Rectal smooth muscle tissue (tissue), 1 donor: ENCODE measurements around the gene EPS8L1.
"Not testable (repeated sequence)": the region's sequence is repeated elsewhere in the genome, so short reads cannot be mapped to it uniquely, and the experiment has no call there.

Experiments used
- H3K27ac ChIP-seq: one replicate; pipeline ENCODE4 v1.7.0; 2013; ENCODE audit warnings: low read depth, low read length, inconsistent platforms
- H3K27me3 ChIP-seq: one replicate; pipeline ENCODE4 v1.7.0; 2013; ENCODE audit warnings: low read length; ENCODE audit not compliant: control insufficient read depth, insufficient read depth
- H3K36me3 ChIP-seq: one replicate; pipeline ENCODE4 v1.7.0; 2013; ENCODE audit warnings: low read length; ENCODE audit not compliant: control insufficient read depth, insufficient read depth
- H3K4me1 ChIP-seq: one replicate; pipeline ENCODE4 v1.7.0; 2013; ENCODE audit warnings: low read length; ENCODE audit not compliant: control insufficient read depth, insufficient read depth
- H3K4me3 ChIP-seq: one replicate; pipeline ENCODE4 v1.7.0; 2013; ENCODE audit warnings: low read length
- H3K9ac ChIP-seq: one replicate; pipeline ENCODE4 v1.7.0; 2013; ENCODE audit warnings: low read length

EPS8L1 gene

GRCh38 chr19:55075371-55075998, at the start of gene EPS8L1:
TSS of gene EPS8L1 (plus strand) at chr19:55075869. CDS start at chr19:55076445, 576 bp downstream.
- Histone ChIP-seq H3K4me1 (no peaks in the 10 kb centered on the region), H3K27ac (no peak within 1 kb of the TSS), H3K36me3 (no peaks in the 10 kb centered on the region), H3K4me3 (no peak within 1 kb of the TSS), H3K9ac (no peak within 1 kb of the TSS), H3K27me3 (peaks cover 19% of the 10 kb centered on the region)

GRCh38 chr19:55027140-55027471, 48.6 kb upstream of the EPS8L1 start:
- H3K9ac ChIP-seq, H3K4me3 ChIP-seq, H3K27me3 ChIP-seq, H3K36me3 ChIP-seq, H3K4me1 ChIP-seq, H3K27ac ChIP-seq: not testable (repeated sequence)

GRCh38 chr19:55027472-55028337, 48.0 kb upstream of the EPS8L1 start:
- Histone ChIP-seq H3K27me3 (no peaks in the 10 kb centered on the region), H3K27ac (no peak overlapping the region), H3K4me1 (no peaks in the 10 kb centered on the region), H3K9ac (no peak overlapping the region), H3K4me3 (no peak overlapping the region), H3K36me3 (no peaks in the 10 kb centered on the region)

- Histone ChIP-seq H3K4me3 (no peak overlapping the region), H3K9ac (no peak overlapping the region), H3K27me3 (no peaks in the 10 kb centered on the region), H3K4me1 (no peaks in the 10 kb centered on the region), H3K27ac (no peak overlapping the region), H3K36me3 (no peaks in the 10 kb centered on the region)
Measured at GRCh38 chr19:55028757-55029156, 46.9 kb upstream of the EPS8L1 start.

GRCh38 chr19:55031178-55031577, 44.5 kb upstream of the EPS8L1 start:
- Histone ChIP-seq H3K4me1 (no peaks in the 10 kb centered on the region), H3K4me3 (no peak overlapping the region), H3K27me3 (no peaks in the 10 kb centered on the region), H3K36me3 (no peaks in the 10 kb centered on the region), H3K9ac (no peak overlapping the region), H3K27ac (no peak overlapping the region)

- no peaks in the 10 kb centered on the region for H3K4me1 ChIP-seq
- H3K27ac ChIP-seq = no peak overlapping the region
- H3K36me3 ChIP-seq = no peaks in the 10 kb centered on the region
- no peak overlapping the region for H3K4me3 ChIP-seq
- H3K9ac ChIP-seq = no peak overlapping the region
- no peaks in the 10 kb centered on the region for H3K27me3 ChIP-seq
Measured at GRCh38 chr19:55032170-55032800, 43.4 kb upstream of the EPS8L1 start.

- H3K27ac ChIP-seq, H3K4me1 ChIP-seq, H3K9ac ChIP-seq, H3K36me3 ChIP-seq, H3K27me3 ChIP-seq, H3K4me3 ChIP-seq: not testable (repeated sequence)
Measured at GRCh38 chr19:55032976-55033643, 42.6 kb upstream of the EPS8L1 start.

GRCh38 chr19:55034751-55035150, 40.9 kb upstream of the EPS8L1 start:
- no peaks in the 10 kb centered on the region for H3K36me3 ChIP-seq
- H3K4me3 ChIP-seq = no peak overlapping the region
- H3K27me3 ChIP-seq = no peaks in the 10 kb centered on the region
- no peak overlapping the region for H3K9ac ChIP-seq
- no peaks in the 10 kb centered on the region for H3K4me1 ChIP-seq
- no peak overlapping the region for H3K27ac ChIP-seq

GRCh38 chr19:55036058-55036457, 39.6 kb upstream of the EPS8L1 start:
- no peaks in the 10 kb centered on the region for H3K27me3 ChIP-seq
- H3K4me1 ChIP-seq = no peaks in the 10 kb centered on the region
- no peak overlapping the region for H3K27ac ChIP-seq
- H3K36me3 ChIP-seq = no peaks in the 10 kb centered on the region
- H3K4me3 ChIP-seq = no peak overlapping the region
- H3K9ac ChIP-seq = no peak overlapping the region

- not testable (repeated sequence) for H3K4me3 ChIP-seq, H3K4me1 ChIP-seq, H3K27me3 ChIP-seq, H3K27ac ChIP-seq, H3K9ac ChIP-seq, H3K36me3 ChIP-seq
Measured at GRCh38 chr19:55037603-55038002, 38.1 kb upstream of the EPS8L1 start.

- not testable (repeated sequence) for H3K27me3 ChIP-seq, H3K27ac ChIP-seq, H3K4me3 ChIP-seq, H3K4me1 ChIP-seq, H3K36me3 ChIP-seq, H3K9ac ChIP-seq
Measured at GRCh38 chr19:55040654-55041053, 35.0 kb upstream of the EPS8L1 start.

- peaks cover 8% of the 10 kb centered on the region for H3K36me3 ChIP-seq
- H3K27ac ChIP-seq = no peak overlapping the region
- H3K4me3 ChIP-seq = no peak overlapping the region
- H3K27me3 ChIP-seq = no peaks in the 10 kb centered on the region
- no peak overlapping the region for H3K9ac ChIP-seq
- no peaks in the 10 kb centered on the region for H3K4me1 ChIP-seq
Measured at GRCh38 chr19:55041244-55041626, 34.4 kb upstream of the EPS8L1 start.
